Measurements from ENCODE around the gene MRAS.
"Not testable (repeated sequence)": the region's sequence is repeated elsewhere in the genome, so short reads cannot be mapped to it uniquely, and the experiment has no call there.

The MRAS gene

DNA sequence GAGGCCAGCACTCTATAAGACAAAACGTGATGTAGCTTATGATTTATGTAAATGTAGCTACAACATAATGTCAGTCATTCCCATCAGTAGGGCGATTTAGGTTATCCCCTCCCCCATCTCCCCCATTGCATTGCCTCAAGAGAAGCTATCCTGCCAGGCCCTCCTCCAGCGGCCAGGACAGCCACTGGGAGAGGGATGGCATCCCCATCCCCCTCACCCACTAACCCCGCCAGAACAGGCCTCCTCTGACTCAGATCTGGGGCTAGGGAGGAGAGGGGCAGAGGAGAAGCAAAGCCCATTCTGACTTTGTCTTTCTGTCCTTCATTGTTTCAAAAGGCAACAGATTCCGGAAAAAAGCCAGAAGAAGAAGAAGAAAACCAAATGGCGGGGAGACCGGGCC lies 53.5 kb downstream of the MRAS start:
- no CpG with 5 or more reads among the region's 7 CpGs for WGBS (ENCODE audit: insufficient coverage, insufficient read length)

GRCh38 chr3:138404121-138404520 lies 55.7 kb downstream of the MRAS start:
- no peaks in the 10 kb centered on the region for H3K36me3 ChIP-seq (ENCODE audit: control insufficient read depth, insufficient read depth, low read length)
- H3K9me3 ChIP-seq (ENCODE audit: control insufficient read depth, insufficient read depth, low read length), result no peaks in the 10 kb centered on the region
- no peaks in the 10 kb centered on the region for H3K27me3 ChIP-seq (ENCODE audit: control insufficient read depth, insufficient read depth, low read length)
- WGBS (ENCODE audit: insufficient coverage, insufficient read length), result no CpG with 5 or more reads among the region's 6 CpGs
- H3K4me1 ChIP-seq (ENCODE audit: control insufficient read depth, insufficient read depth, low read length), result peaks cover 4% of the 10 kb centered on the region
- no peak overlapping the region for H3K27ac ChIP-seq (ENCODE audit: low read length)
- H3K4me3 ChIP-seq (ENCODE audit: low read length), result no peak overlapping the region
- no peak for DNase-seq (ENCODE audit: low read depth, low spot score)

More for the DNA sequence above, 53.5 kb downstream of the MRAS start:
- Histone ChIP-seq H3K4me1 (ENCODE audit: control insufficient read depth, insufficient read depth, low read length) (peaks cover 2% of the 10 kb centered on the region), H3K4me3 (ENCODE audit: low read length) (no peak overlapping the region), H3K27me3 (ENCODE audit: control insufficient read depth, insufficient read depth, low read length) (no peaks in the 10 kb centered on the region), H3K36me3 (ENCODE audit: control insufficient read depth, insufficient read depth, low read length) (no peaks in the 10 kb centered on the region), H3K27ac (ENCODE audit: low read length) (no peak overlapping the region), H3K9me3 (ENCODE audit: control insufficient read depth, insufficient read depth, low read length) (no peaks in the 10 kb centered on the region)
- DNase-seq (ENCODE audit: low read depth, low spot score), result no peak

DNA sequence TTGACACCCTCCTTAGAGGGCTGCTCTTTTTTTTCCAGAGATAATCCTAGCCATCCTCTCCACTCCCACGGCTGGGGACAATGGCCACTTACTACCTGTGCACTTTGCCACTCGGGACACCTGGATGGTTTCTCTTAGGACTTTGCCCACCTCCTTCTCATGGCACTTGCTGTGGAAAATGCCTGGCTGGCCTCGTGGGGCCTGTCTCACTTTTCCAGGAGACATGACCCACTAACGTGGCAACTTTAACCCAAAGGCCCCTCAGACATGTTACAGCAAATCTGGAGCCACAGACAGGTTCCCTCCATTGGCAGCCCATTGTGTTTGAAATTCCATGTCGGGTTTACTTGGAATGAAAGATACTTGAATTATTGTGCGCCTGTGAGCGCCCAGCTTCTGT lies 56.6 kb downstream of the MRAS start:
- H3K27ac ChIP-seq (ENCODE audit: low read length), result no peak overlapping the region
- no peak overlapping the region for H3K4me3 ChIP-seq (ENCODE audit: low read length)
- no peak for DNase-seq (ENCODE audit: low read depth, low spot score)
- no peaks in the 10 kb centered on the region for H3K27me3 ChIP-seq (ENCODE audit: control insufficient read depth, insufficient read depth, low read length)
- peaks cover 4% of the 10 kb centered on the region for H3K4me1 ChIP-seq (ENCODE audit: control insufficient read depth, insufficient read depth, low read length)
- no CpG with 5 or more reads among the region's 7 CpGs for WGBS (ENCODE audit: insufficient coverage, insufficient read length)
- no peaks in the 10 kb centered on the region for H3K9me3 ChIP-seq (ENCODE audit: control insufficient read depth, insufficient read depth, low read length)
- no peaks in the 10 kb centered on the region for H3K36me3 ChIP-seq (ENCODE audit: control insufficient read depth, insufficient read depth, low read length)

DNA sequence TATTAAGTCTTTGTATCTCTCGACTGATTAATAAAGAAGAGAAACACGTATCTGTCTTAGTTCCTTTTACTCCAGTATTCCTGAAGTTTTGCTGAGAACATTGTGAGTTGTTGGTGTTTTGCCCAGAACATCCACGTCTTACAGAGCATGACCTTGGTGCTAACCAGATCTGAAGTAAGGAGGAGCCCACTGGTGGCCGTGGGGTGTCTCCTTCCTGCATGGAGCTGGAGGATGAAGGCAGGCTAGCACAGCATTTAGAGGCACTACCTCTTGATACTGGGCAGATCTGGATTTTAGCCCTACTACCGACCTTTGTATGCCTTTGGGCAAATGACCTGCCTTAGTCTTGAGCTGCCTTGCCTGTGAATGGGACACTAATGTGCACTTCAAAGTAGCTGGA lies 57.1 kb downstream of the MRAS start:
- H3K27ac ChIP-seq (ENCODE audit: low read length), result no peak overlapping the region
- H3K4me3 ChIP-seq (ENCODE audit: low read length), result no peak overlapping the region
- WGBS (ENCODE audit: insufficient coverage, insufficient read length), result no CpG with 5 or more reads among the region's 5 CpGs
- H3K4me1 ChIP-seq (ENCODE audit: control insufficient read depth, insufficient read depth, low read length), result peaks cover 4% of the 10 kb centered on the region
- no peaks in the 10 kb centered on the region for H3K27me3 ChIP-seq (ENCODE audit: control insufficient read depth, insufficient read depth, low read length)
- no peak for DNase-seq (ENCODE audit: low read depth, low spot score)
- no peaks in the 10 kb centered on the region for H3K36me3 ChIP-seq (ENCODE audit: control insufficient read depth, insufficient read depth, low read length)
- H3K9me3 ChIP-seq (ENCODE audit: control insufficient read depth, insufficient read depth, low read length), result no peaks in the 10 kb centered on the region

- H3K4me3 ChIP-seq (ENCODE audit: low read length), result no peak overlapping the region
- H3K27ac ChIP-seq (ENCODE audit: low read length), result no peak overlapping the region
- WGBS (ENCODE audit: insufficient coverage, insufficient read length), result no CpG with 5 or more reads among the region's 2 CpGs
- no peak for DNase-seq (ENCODE audit: low read depth, low spot score)
- H3K27me3 ChIP-seq (ENCODE audit: control insufficient read depth, insufficient read depth, low read length), result no peaks in the 10 kb centered on the region
- no peaks in the 10 kb centered on the region for H3K9me3 ChIP-seq (ENCODE audit: control insufficient read depth, insufficient read depth, low read length)
- H3K36me3 ChIP-seq (ENCODE audit: control insufficient read depth, insufficient read depth, low read length), result no peaks in the 10 kb centered on the region
- H3K4me1 ChIP-seq (ENCODE audit: control insufficient read depth, insufficient read depth, low read length), result peaks cover 4% of the 10 kb centered on the region
These were observed 58.2 kb downstream of the MRAS start for GRCh38 chr3:138406606-138407005.

DNA sequence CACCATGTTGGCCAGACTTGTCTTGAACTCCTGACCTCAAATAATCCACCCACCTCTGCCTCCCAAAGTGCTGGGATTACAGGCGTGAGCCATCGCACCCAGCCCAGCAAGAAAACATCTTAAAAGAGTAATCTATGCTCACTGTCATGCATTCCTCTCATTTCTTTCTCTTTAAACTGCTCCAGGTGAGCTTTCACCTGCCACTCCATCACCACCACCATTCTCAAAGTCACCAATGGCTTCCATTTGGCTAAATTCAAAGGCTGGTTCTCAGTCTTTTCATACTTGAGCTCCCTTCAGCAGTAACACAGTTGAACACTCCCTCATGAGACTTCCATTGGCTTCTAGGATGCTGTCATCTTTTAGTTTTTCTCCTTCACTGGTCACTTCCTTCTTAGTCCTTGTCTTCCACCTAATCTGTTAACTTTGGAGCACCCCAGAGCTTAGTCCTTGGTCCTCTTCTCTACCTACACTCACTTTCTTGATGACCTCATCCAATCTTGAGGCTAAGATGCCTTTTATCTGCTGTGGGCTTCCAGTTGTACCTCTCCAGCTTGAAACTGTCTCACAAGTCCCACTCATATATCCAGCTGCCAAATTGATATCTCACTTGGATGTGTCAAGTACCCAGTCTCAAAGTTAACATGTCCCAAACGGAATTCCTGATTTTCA lies 59.0 kb downstream of the MRAS start:
- no CpG with 5 or more reads among the region's 3 CpGs for WGBS (ENCODE audit: insufficient coverage, insufficient read length)
- Histone ChIP-seq H3K4me3 (ENCODE audit: low read length) (no peak overlapping the region), H3K27ac (ENCODE audit: low read length) (no peak overlapping the region), H3K9me3 (ENCODE audit: control insufficient read depth, insufficient read depth, low read length) (no peaks in the 10 kb centered on the region), H3K36me3 (ENCODE audit: control insufficient read depth, insufficient read depth, low read length) (no peaks in the 10 kb centered on the region), H3K4me1 (ENCODE audit: control insufficient read depth, insufficient read depth, low read length) (0 out of 2 replicates have a peak, but pooled peaks cover 2% of the 10 kb centered on the region), H3K27me3 (ENCODE audit: control insufficient read depth, insufficient read depth, low read length) (no peaks in the 10 kb centered on the region)
- DNase-seq (ENCODE audit: low read depth, low spot score), result no peak

DNA sequence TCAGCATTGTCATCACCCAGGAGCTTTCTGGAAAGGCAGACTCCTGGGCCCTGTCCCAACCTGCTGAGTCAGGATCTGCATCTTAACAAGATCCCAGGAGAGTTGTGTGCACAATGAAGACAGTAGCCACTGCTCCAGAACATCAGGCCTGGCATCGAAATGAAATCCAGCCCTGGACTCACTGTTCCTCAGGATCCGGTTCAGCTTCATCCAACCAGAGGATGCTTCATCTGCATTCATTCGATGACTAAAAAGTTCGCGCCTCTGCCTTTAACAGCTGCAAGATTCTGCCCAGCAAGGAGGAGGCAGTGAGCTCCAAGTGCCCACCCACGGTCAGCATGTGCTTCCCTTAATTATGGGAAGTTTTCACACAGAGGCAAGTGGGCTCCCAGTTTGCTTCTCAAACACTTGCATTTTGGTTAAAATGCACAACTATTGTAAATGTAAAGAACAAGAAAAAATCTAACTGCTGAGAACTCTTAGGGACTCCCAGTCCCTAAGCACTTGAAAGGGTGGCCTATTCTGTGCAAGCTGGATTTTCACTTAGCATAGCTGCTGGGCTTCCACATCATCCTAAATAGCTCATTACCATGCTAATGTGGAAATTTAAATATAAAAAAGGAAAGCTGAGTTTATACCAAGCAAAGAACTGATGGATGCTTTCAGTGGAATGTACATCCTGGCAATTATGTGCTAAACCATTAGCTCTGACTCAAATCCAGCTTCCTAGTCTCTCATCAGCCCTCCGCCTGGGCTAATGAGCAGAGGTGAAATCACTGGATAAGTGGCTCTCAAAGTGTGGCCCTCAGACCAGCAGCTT lies 60.6 kb downstream of the MRAS start:
- Histone ChIP-seq H3K4me3 (ENCODE audit: low read length) (no peak overlapping the region), H3K4me1 (ENCODE audit: control insufficient read depth, insufficient read depth, low read length) (0 out of 2 replicates have a peak, but pooled peaks cover 2% of the 10 kb centered on the region), H3K27ac (ENCODE audit: low read length) (no peak overlapping the region), H3K27me3 (ENCODE audit: control insufficient read depth, insufficient read depth, low read length) (no peaks in the 10 kb centered on the region), H3K9me3 (ENCODE audit: control insufficient read depth, insufficient read depth, low read length) (no peaks in the 10 kb centered on the region), H3K36me3 (ENCODE audit: control insufficient read depth, insufficient read depth, low read length) (no peaks in the 10 kb centered on the region)
- DNase-seq (ENCODE audit: low read depth, low spot score), result peak; percentile 52
- no CpG with 5 or more reads among the region's 7 CpGs for WGBS (ENCODE audit: insufficient coverage, insufficient read length)

DNA sequence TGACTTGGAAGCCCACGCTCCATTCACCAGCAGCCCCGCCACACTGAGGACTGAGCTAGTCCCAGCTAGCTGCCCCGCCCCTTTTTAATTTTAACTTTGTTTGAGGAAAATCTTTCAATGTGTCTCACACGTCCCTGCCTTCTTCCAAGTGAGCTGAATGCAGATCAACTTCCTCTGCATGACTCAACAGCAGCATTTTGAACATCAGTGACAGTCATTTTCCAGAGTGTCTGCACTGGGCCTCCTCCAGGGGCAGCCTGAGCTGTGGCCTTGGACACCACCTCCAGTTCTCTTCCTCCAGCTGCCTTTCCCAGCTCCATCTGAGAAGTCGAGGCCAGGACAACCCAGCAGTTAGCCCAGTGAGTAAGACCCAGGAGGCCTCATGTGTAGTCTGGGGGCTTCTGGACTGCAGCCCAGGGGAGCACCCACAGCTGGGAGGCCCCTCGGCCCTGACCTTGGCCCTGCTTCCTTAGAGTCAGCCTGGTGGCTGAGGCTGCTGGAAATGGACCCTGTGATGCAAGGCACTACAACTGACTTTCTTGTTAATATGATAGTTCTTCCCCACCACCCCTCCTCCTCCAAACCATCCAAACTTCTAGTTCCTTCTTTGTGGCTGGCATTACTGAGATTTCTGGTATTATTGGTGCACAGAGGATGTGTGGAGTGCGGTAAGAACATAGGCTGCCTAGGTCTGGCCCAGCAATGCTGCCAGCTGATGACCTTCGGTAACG lies 64.6 kb downstream of the MRAS start:
- no peak overlapping the region for H3K4me3 ChIP-seq (ENCODE audit: low read length)
- no CpG with 5 or more reads among the region's 9 CpGs for WGBS (ENCODE audit: insufficient coverage, insufficient read length)
- DNase-seq (ENCODE audit: low read depth, low spot score), result no peak
- H3K36me3 ChIP-seq (ENCODE audit: control insufficient read depth, insufficient read depth, low read length), result no peaks in the 10 kb centered on the region
- 0 out of 2 replicates have a peak, but pooled peaks cover 2% of the 10 kb centered on the region for H3K4me1 ChIP-seq (ENCODE audit: control insufficient read depth, insufficient read depth, low read length)
- H3K27me3 ChIP-seq (ENCODE audit: control insufficient read depth, insufficient read depth, low read length), result no peaks in the 10 kb centered on the region
- H3K27ac ChIP-seq (ENCODE audit: low read length), result no peak overlapping the region
- H3K9me3 ChIP-seq (ENCODE audit: control insufficient read depth, insufficient read depth, low read length), result no peaks in the 10 kb centered on the region

DNA sequence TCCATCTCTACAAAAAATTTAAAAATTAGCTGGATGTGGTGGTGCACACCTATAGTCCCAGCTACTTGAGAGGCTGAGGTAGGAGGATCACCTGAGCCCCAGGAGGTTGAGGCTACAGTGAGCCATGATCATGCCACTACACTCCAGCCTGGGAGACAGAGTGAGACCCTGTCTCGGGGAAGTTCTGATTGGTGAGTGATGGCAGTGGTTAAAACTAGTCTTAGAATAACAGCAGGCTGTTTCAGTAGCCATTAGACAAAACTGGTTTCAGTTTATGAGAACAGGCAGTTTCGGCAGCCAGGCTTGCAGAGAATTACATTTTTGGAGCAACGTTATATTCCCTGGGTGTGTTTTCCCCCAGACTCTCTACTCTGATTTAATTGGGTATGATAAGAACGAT lies 67.9 kb downstream of the MRAS start:
- WGBS (ENCODE audit: insufficient coverage, insufficient read length), result no CpG with 5 or more reads among the region's 4 CpGs
- H3K36me3 ChIP-seq (ENCODE audit: control insufficient read depth, insufficient read depth, low read length); H3K4me3 ChIP-seq (ENCODE audit: low read length); DNase-seq (ENCODE audit: low read depth, low spot score); H3K27me3 ChIP-seq (ENCODE audit: control insufficient read depth, insufficient read depth, low read length); H3K27ac ChIP-seq (ENCODE audit: low read length); H3K9me3 ChIP-seq (ENCODE audit: control insufficient read depth, insufficient read depth, low read length); H3K4me1 ChIP-seq (ENCODE audit: control insufficient read depth, insufficient read depth, low read length): not testable (repeated sequence)

GRCh38 chr3:138417559-138417982 lies 69.2 kb downstream of the MRAS start:
- Histone ChIP-seq H3K9me3 (ENCODE audit: control insufficient read depth, insufficient read depth, low read length) (no peaks in the 10 kb centered on the region; the same call in 1 of the 2 replicates), H3K4me3 (ENCODE audit: low read length) (no peak overlapping the region), H3K4me1 (ENCODE audit: control insufficient read depth, insufficient read depth, low read length) (no peaks in the 10 kb centered on the region), H3K27me3 (ENCODE audit: control insufficient read depth, insufficient read depth, low read length) (no peaks in the 10 kb centered on the region), H3K36me3 (ENCODE audit: control insufficient read depth, insufficient read depth, low read length) (no peaks in the 10 kb centered on the region), H3K27ac (ENCODE audit: low read length) (no peak overlapping the region)
- no CpG with 5 or more reads among the region's 7 CpGs for whole genome bisulfite sequencing (ENCODE audit: insufficient coverage, insufficient read length)
- DNase-seq (ENCODE audit: low read depth, low spot score), result peak; percentile 91
